GM21529 (cell line): Measurements from ENCODE around the gene DUSP1.

ENCODE experiments used
- ATAC-seq: cut with Tn5 transposase; IDR thresholded peaks from one replicate; pipeline ENCODE4 v1.9.1; 2021; ENCODE audit not compliant: unreplicated experiment

The DUSP1 gene

GRCh38 chr5:172745838-172746237 lies 25.2 kb downstream of the DUSP1 start:
- ATAC-seq, result no peak

GRCh38 chr5:172745406-172745805 lies 25.6 kb downstream of the DUSP1 start:
- ATAC-seq, result no peak

GRCh38 chr5:172744123-172745104 lies 26.6 kb downstream of the DUSP1 start:
- ATAC-seq, result no peak

- ATAC-seq, result no peak
These were observed 27.7 kb downstream of the DUSP1 start for GRCh38 chr5:172743112-172743959.

- ATAC-seq, result no peak
These were observed 29.8 kb downstream of the DUSP1 start for GRCh38 chr5:172741206-172741582.

GRCh38 chr5:172740428-172741205 lies 30.4 kb downstream of the DUSP1 start:
- no peak for ATAC-seq

- ATAC-seq, result no peak
These were observed 31.6 kb downstream of the DUSP1 start for GRCh38 chr5:172739375-172739774.

- no peak for ATAC-seq
These were observed 34.4 kb downstream of the DUSP1 start for GRCh38 chr5:172736508-172737135.

- ATAC-seq, result no peak
These were observed 35.7 kb downstream of the DUSP1 start for GRCh38 chr5:172735141-172735831.

- ATAC-seq, result no peak
These were observed 37.0 kb downstream of the DUSP1 start for GRCh38 chr5:172733974-172734346.

GRCh38 chr5:172733131-172733973 lies 37.6 kb downstream of the DUSP1 start:
- no peak for ATAC-seq

GRCh38 chr5:172732201-172732865 lies 38.7 kb downstream of the DUSP1 start:
- no peak for ATAC-seq

- no peak for ATAC-seq
These were observed 39.3 kb downstream of the DUSP1 start for GRCh38 chr5:172731680-172732074.

GRCh38 chr5:172730981-172731679 lies 39.9 kb downstream of the DUSP1 start:
- ATAC-seq, result no peak

GRCh38 chr5:172730222-172730621 lies 40.8 kb downstream of the DUSP1 start:
- ATAC-seq, result no peak

GRCh38 chr5:172729588-172729987 lies 41.4 kb downstream of the DUSP1 start:
- no peak for ATAC-seq

- no peak for ATAC-seq
These were observed 42.3 kb downstream of the DUSP1 start for GRCh38 chr5:172728481-172729241.
